ENCODE results near the gene NPFFR1.

NPFFR1 gene

DNA sequence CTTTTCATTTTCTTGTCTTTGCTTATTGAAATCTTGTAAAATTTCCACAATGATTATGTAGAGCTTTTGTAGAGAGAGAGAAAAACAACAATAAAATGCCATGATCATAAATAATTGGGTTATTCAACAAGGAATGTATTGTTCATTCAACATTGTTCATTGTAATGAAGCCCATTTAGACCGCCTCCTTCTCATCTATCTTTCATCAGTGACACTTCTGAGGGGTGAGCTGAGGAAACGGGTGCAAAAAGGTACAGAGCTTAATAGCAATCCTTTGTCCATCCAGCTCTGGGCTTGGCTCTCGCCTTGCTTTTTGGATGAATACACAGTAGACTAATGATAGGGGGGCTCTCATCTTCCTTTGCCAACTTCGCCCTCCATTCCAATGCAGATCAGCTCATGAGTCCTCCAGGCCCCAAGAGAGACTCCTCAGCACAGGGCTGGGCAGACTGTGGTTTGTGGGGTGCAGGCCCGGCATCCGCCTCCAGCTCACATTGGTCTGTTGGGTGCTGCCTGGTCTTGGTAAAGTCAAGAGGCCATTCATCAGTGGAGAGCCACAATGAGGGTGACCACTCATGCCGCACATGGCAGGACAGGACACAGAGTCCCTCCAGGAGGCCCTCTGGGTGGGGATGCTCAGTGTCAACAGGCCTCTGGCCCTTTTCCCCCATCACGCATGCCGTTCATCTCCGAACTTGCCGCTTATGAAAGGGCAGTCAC, 32.7 kb downstream of the NPFFR1 start:
- H3K4me1 ChIP-seq (ENCODE audit: control insufficient read depth, insufficient read depth, low read length) = no peaks in the 10 kb centered on the region
- no peak for TF ChIP-seq SETDB1 (IDR thresholded peaks at IDR 0.05; ENCODE audit: insufficient read length, low read length)
- no peak for TF ChIP-seq ZNF394 (tag by site-specific recombination; IDR thresholded peaks at IDR 0.05; ENCODE audit: borderline replicate concordance)
- no peak for TF ChIP-seq ZFP69B (tag by site-specific recombination; IDR thresholded peaks at IDR 0.05)
- TF ChIP-seq ZNF513 (tag by site-specific recombination; IDR thresholded peaks at IDR 0.05) = no peak
- no peak for TF ChIP-seq MYNN (tag by site-specific recombination; IDR thresholded peaks at IDR 0.05; ENCODE audit: borderline replicate concordance)
- no peak for TF ChIP-seq ZSCAN30 (tag by site-specific recombination; IDR thresholded peaks at IDR 0.05)
- TF ChIP-seq REST (tag by site-specific recombination; IDR thresholded peaks at IDR 0.05) = no peak
- ChIA-PET CTCF (interaction anchor here (0.6 to 1.7 kb wide), 4 partner anchors 11 to 29 kb away, joined by 3 to 8 read pairs (median 4); no protein-coding TSS in a partner anchor), POLR2A (no interaction called here)
- H3K4me3 ChIP-seq (ENCODE audit: low read depth, low read length) = no peak overlapping the region
- H3K9me3 ChIP-seq (ENCODE audit: control insufficient read depth, insufficient read depth, low read depth, low read length) = no peaks in the 10 kb centered on the region
- no peak overlapping the region for H3K27ac ChIP-seq (ENCODE audit: extremely low read depth, low read depth, low read length)
- H3K36me3 ChIP-seq (ENCODE audit: control insufficient read depth in 2 of 2, insufficient read depth in 1 of 2, low read length in 2 of 2) = no peaks in the 10 kb centered on the region

GRCh38 chr10:70247360-70247759, 36.4 kb downstream of the NPFFR1 start:
- no peak overlapping the region for H3K4me3 ChIP-seq (ENCODE audit: low read depth, low read length)
- no peaks in the 10 kb centered on the region for H3K4me1 ChIP-seq (ENCODE audit: control insufficient read depth, insufficient read depth, low read length)
- ChIA-PET CTCF (interaction anchor here (0.7 kb wide), 1 partner anchor 743 kb away, joined by 3 read pairs; no protein-coding TSS in a partner anchor), POLR2A (no interaction called here)
- H3K9me3 ChIP-seq (ENCODE audit: control insufficient read depth, insufficient read depth, low read depth, low read length) = no peaks in the 10 kb centered on the region
- no peak for TF ChIP-seq ZNF571 (tag by site-specific recombination; IDR thresholded peaks at IDR 0.05)
- TF ChIP-seq GLIS1 (tag by site-specific recombination; IDR thresholded peaks at IDR 0.05) = peak; percentile 83
- peak; percentile 51; the same call in 1 of the 2 replicates for TF ChIP-seq ZNF341 (tag by site-specific recombination; IDR thresholded peaks at IDR 0.05; ENCODE audit: low read depth)
- no peak overlapping the region for H3K27ac ChIP-seq (ENCODE audit: extremely low read depth, low read depth, low read length)
- no peaks in the 10 kb centered on the region for H3K36me3 ChIP-seq (ENCODE audit: control insufficient read depth in 2 of 2, insufficient read depth in 1 of 2, low read length in 2 of 2)

- POLR2A ChIA-PET = interaction anchor here (1.3 kb wide), 1 partner anchor 8 kb away, joined by 3 read pairs; the partner anchor contains the start of gene PPA1
- no peak overlapping the region for H3K4me3 ChIP-seq (ENCODE audit: low read depth, low read length)
- H3K36me3 ChIP-seq (ENCODE audit: control insufficient read depth in 2 of 2, insufficient read depth in 1 of 2, low read length in 2 of 2) = no peaks in the 10 kb centered on the region
- H3K27ac ChIP-seq (ENCODE audit: extremely low read depth, low read depth, low read length) = no peak overlapping the region
- no peaks in the 10 kb centered on the region for H3K4me1 ChIP-seq (ENCODE audit: control insufficient read depth, insufficient read depth, low read length)
- H3K9me3 ChIP-seq (ENCODE audit: control insufficient read depth, insufficient read depth, low read depth, low read length) = no peaks in the 10 kb centered on the region
- CTCF ChIA-PET = interaction anchor here (1.3 kb wide), 1 partner anchor 31 kb away, joined by 3 read pairs; no protein-coding TSS in a partner anchor
- TF ChIP-seq BCL11A (tag by site-specific recombination; IDR thresholded peaks at IDR 0.05; ENCODE audit: low read depth) (no peak), PRDM2 (tag by site-specific recombination; IDR thresholded peaks at IDR 0.05; ENCODE audit: borderline replicate concordance) (no peak), ZNF837 (tag by site-specific recombination; IDR thresholded peaks at IDR 0.05) (no peak), ZSCAN30 (tag by site-specific recombination; IDR thresholded peaks at IDR 0.05) (no peak), MEIS1 (CRISPR knock-in tag; IDR thresholded peaks at IDR 0.05; ENCODE audit: borderline replicate concordance) (no peak), ZNF148 (tag by site-specific recombination; IDR thresholded peaks at IDR 0.05; ENCODE audit: borderline replicate concordance) (no peak), ZNF350 (tag by site-specific recombination; IDR thresholded peaks at IDR 0.05) (no peak)
Observed at GRCh38 chr10:70241081-70241480, 42.7 kb downstream of the NPFFR1 start.

All from HEK293 (cell line).